ENCODE data around the gene COL8A2.

DNA sequence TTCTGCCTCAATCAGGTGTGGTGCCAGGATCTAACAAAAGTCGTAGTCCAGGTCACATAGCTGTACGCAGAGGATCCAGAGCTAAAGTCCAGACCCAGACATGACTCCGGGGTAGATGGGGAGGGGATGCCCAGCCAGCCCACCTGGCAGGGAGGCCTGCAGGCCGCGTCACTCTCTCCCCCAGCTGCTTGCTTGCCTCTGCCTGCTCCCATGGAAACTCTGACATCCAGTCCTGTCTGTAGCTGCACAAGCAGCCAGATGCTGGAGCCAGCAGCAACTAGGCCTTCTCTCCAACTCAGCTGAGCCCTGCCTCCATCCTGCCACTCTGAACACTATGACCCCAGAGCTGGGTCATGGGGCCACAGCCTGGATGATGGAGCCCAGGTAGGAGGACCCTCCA lies 8.1 kb downstream of the COL8A2 start:
- TF ChIP-seq EZH2phosphoT487 (IDR thresholded peaks at IDR 0.05; ENCODE audit: insufficient read depth, low read depth) = no peak
- TF ChIP-seq EZH2 (IDR thresholded peaks at IDR 0.05; ENCODE audit: insufficient read depth, poor library complexity, severe bottlenecking) = no peak
